WTC11 (cell line): ENCODE data around the gene BFSP2.

ENCODE experiments used
- ATF2 ChIP-seq: sonication (generic); formaldehyde crosslinking; IDR thresholded peaks from 2 replicates; pipeline ENCODE4 v1.8.1; 2022; ENCODE audit warnings: low read depth, missing genetic modification reagents, borderline replicate concordance
- CTCF ChIP-seq: fragments of 200-600 bp; IDR thresholded peaks from 2 replicates; pipeline ENCODE4 v1.8.0; 2022; ENCODE audit warnings: antibody characterized with exemption
- RELA ChIP-seq: sonication (generic); formaldehyde crosslinking; IDR thresholded peaks from 2 replicates; pipeline ENCODE4 v1.8.1; 2022; ENCODE audit warnings: missing genetic modification reagents, mild to moderate bottlenecking, borderline replicate concordance
- ZNF121 ChIP-seq: sonication (generic); formaldehyde crosslinking; IDR thresholded peaks from 2 replicates; pipeline ENCODE4 v1.8.0; 2023; ENCODE audit warnings: missing genetic modification reagents
- ZNF671 ChIP-seq: fragments of 250-450 bp; sonication (Bioruptor Pico); IDR thresholded peaks from 2 replicates; pipeline ENCODE4 v1.8.0; 2021; ENCODE audit warnings: mild to moderate bottlenecking
- TF ChIP-seq, protein P1 (sequence below): sonication (generic); formaldehyde crosslinking; IDR thresholded peaks from 2 replicates; pipeline ENCODE4 v1.8.1; 2023; ENCODE audit warnings: mild to moderate bottlenecking, missing genetic modification reagents, borderline replicate concordance
- TF ChIP-seq, protein P2 (sequence below): sonication (generic); formaldehyde crosslinking; IDR thresholded peaks from 2 replicates; pipeline ENCODE4 v1.8.1; 2023; ENCODE audit warnings: mild to moderate bottlenecking, missing genetic modification reagents, moderate library complexity
- TF ChIP-seq, protein P3 (sequence below): sonication (generic); formaldehyde crosslinking; IDR thresholded peaks from 2 replicates; pipeline ENCODE4 v1.8.0; 2022; ENCODE audit warnings: mild to moderate bottlenecking, missing genetic modification reagents

- TF ChIP-seq ZNF121 (CRISPR knock-in tag) (no peak), ZNF671 (CRISPR knock-in tag) (no peak), CTCF (no peak), RELA (CRISPR knock-in tag) (no peak), ATF2 (CRISPR knock-in tag) (no peak)
- TF ChIP-seq, protein P1, sequence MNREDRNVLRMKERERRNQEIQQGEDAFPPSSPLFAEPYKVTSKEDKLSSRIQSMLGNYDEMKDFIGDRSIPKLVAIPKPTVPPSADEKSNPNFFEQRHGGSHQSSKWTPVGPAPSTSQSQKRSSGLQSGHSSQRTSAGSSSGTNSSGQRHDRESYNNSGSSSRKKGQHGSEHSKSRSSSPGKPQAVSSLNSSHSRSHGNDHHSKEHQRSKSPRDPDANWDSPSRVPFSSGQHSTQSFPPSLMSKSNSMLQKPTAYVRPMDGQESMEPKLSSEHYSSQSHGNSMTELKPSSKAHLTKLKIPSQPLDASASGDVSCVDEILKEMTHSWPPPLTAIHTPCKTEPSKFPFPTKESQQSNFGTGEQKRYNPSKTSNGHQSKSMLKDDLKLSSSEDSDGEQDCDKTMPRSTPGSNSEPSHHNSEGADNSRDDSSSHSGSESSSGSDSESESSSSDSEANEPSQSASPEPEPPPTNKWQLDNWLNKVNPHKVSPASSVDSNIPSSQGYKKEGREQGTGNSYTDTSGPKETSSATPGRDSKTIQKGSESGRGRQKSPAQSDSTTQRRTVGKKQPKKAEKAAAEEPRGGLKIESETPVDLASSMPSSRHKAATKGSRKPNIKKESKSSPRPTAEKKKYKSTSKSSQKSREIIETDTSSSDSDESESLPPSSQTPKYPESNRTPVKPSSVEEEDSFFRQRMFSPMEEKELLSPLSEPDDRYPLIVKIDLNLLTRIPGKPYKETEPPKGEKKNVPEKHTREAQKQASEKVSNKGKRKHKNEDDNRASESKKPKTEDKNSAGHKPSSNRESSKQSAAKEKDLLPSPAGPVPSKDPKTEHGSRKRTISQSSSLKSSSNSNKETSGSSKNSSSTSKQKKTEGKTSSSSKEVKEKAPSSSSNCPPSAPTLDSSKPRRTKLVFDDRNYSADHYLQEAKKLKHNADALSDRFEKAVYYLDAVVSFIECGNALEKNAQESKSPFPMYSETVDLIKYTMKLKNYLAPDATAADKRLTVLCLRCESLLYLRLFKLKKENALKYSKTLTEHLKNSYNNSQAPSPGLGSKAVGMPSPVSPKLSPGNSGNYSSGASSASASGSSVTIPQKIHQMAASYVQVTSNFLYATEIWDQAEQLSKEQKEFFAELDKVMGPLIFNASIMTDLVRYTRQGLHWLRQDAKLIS, result no peak
- TF ChIP-seq, protein P2, sequence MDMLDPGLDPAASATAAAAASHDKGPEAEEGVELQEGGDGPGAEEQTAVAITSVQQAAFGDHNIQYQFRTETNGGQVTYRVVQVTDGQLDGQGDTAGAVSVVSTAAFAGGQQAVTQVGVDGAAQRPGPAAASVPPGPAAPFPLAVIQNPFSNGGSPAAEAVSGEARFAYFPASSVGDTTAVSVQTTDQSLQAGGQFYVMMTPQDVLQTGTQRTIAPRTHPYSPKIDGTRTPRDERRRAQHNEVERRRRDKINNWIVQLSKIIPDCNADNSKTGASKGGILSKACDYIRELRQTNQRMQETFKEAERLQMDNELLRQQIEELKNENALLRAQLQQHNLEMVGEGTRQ (CRISPR knock-in tag), result no peak
- TF ChIP-seq, protein P3, sequence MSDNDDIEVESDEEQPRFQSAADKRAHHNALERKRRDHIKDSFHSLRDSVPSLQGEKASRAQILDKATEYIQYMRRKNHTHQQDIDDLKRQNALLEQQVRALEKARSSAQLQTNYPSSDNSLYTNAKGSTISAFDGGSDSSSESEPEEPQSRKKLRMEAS (CRISPR knock-in tag), result no peak
Observed at GRCh38 chr3:133374708-133375402, 25.0 kb upstream of the BFSP2 start.
